Activated CD8-positive, alpha-beta T cell treated with anti-CD3 and anti-CD28 coated beads, Interleukin-2, amount 10 ng/mL, durations not matched to agents 7 days and 5 days (primary cell): ENCODE results near the gene KCNK17. TPM values are rescaled to one million over a fixed set of nuclear protein-coding genes. Genes with fewer than 3 reads are reported as not detected.

Source experiments
- ATAC-seq: fragments of 150-1000 bp; cut with Tn5 transposase; one replicate; pipeline ENCODE4 v1.10.0; 2021; ENCODE audit warnings: moderate library complexity
- CTCF ChIA-PET: fragments of 350-600 bp; sonication (Branson Sonifier 250); formaldehyde crosslinking; loops from one replicate; lab custom pipeline; 2021; ENCODE audit warnings: antibody characterized with exemption; lab: Charles Lee
- POLR2A ChIA-PET: fragments of 350-600 bp; sonication (Branson Sonifier 250); formaldehyde crosslinking; loops from one replicate; lab custom pipeline; 2021; ENCODE audit warnings: antibody characterized with exemption; lab: Charles Lee
- DNase-seq: peaks from one replicate; pipeline ENCODE4 v3.0.0-alpha.2; 2020
- H3K27ac Mint-ChIP-seq: one replicate; pipeline ENCODE4 v1.8.0; 2021; ENCODE audit warnings: mild to moderate bottlenecking, mixed read lengths
- H3K27me3 Mint-ChIP-seq: one replicate; pipeline ENCODE4 v1.8.0; 2021; ENCODE audit warnings: low read depth, mixed read lengths
- H3K36me3 Mint-ChIP-seq: one replicate; pipeline ENCODE4 v1.8.0; 2021; ENCODE audit warnings: low read depth, mixed read lengths
- H3K4me1 Mint-ChIP-seq: one replicate; pipeline ENCODE4 v1.8.0; 2021; ENCODE audit warnings: low read depth, mixed read lengths
- H3K4me3 Mint-ChIP-seq: one replicate; pipeline ENCODE4 v1.8.0; 2021; ENCODE audit warnings: mild to moderate bottlenecking, mixed read lengths
- H3K9me3 Mint-ChIP-seq: one replicate; pipeline ENCODE4 v1.8.0; 2022; ENCODE audit warnings: mixed read lengths; ENCODE audit not compliant: insufficient read depth
- total RNA-seq, 2 experiments: library from RNA; stranded (reverse); gene quantifications; one replicate each; pipeline ENCODE4 v1.2.3, GENCODE V29; 2021

KCNK17 gene, protein sequence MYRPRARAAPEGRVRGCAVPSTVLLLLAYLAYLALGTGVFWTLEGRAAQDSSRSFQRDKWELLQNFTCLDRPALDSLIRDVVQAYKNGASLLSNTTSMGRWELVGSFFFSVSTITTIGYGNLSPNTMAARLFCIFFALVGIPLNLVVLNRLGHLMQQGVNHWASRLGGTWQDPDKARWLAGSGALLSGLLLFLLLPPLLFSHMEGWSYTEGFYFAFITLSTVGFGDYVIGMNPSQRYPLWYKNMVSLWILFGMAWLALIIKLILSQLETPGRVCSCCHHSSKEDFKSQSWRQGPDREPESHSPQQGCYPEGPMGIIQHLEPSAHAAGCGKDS
- not detected for total RNA-seq

DNA sequence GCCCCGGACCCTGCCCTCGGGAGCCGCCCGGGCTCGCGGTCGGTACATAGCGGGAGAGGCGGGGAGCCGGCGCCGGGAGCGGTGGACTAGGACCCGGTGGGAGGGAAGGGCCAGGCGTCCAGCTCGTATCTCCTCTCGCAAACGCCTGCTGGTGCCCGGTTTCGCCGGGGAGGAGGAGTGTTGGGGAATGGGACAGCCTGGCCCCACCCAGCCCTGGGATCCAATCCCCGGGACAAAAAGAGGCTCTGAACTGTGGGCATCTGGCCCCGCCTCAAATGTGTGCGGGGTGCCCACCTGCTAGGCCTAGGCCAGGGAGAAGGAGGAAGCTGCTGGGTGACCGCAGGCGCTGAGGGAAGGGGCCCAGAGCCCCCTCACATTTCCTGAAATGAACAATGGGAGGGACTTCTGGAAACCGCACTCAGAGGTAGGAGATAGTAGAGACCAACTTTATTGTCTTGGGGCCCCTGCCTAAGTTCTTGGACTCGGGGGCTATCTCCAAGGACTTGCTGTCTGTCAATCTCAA, at the start of gene KCNK17:
Gene KCNK17, minus strand, starts transcription at position 147 of the 523 bp plus-strand sequence. Its CDS starts 99 bp downstream, at position 48.
- H3K4me3 Mint-ChIP-seq: no peak within 1 kb of the TSS
- peaks cover 55% of the 10 kb centered on the region for H3K27me3 Mint-ChIP-seq
- DNase-seq: no peak
- ATAC-seq: no peak
- H3K36me3 Mint-ChIP-seq: no peaks in the 10 kb centered on the region
- ChIA-PET POLR2A (no interaction called here), CTCF (interaction anchor here (1.2 to 1.6 kb wide), 2 partner anchors 11 to 148 kb away, joined by 3 to 4 read pairs; no protein-coding TSS in a partner anchor)
- H3K4me1 Mint-ChIP-seq: peaks cover 18% of the 10 kb centered on the region
- no peaks in the 10 kb centered on the region for H3K9me3 Mint-ChIP-seq
- no peak within 1 kb of the TSS for H3K27ac Mint-ChIP-seq

DNA sequence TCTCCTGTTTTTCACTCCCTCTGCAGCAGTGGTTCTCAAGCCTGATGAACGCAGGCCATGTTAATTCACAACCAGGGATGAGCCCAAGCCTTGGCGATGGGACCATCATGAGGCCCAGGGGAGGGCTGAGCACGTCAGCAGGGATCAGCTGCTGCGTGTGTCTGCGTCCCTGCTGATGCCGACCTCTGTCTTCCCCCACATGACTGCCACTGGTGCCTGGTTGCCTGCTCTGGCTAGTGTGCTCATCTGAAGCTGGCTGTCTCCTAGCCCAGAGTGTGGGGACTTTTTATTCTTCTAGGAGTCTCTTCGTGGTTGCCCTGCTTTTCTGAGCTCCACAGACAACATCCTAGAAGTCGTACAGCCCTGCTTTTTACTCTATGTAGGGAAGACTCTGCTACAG, 49.1 kb upstream of the KCNK17 start:
- Mint-ChIP-seq H3K4me3 (no peak overlapping the region), H3K9me3 (no peaks in the 10 kb centered on the region), H3K27me3 (no peaks in the 10 kb centered on the region), H3K27ac (no peak overlapping the region), H3K4me1 (no peaks in the 10 kb centered on the region), H3K36me3 (no peaks in the 10 kb centered on the region)
- ATAC-seq: no peak
- CTCF ChIA-PET: interaction anchor here (1.8 kb wide), 2 partner anchors 8 to 178 kb away, joined by 4 read pairs; no protein-coding TSS in a partner anchor
- POLR2A ChIA-PET: no interaction called here
- no peak for DNase-seq

DNA sequence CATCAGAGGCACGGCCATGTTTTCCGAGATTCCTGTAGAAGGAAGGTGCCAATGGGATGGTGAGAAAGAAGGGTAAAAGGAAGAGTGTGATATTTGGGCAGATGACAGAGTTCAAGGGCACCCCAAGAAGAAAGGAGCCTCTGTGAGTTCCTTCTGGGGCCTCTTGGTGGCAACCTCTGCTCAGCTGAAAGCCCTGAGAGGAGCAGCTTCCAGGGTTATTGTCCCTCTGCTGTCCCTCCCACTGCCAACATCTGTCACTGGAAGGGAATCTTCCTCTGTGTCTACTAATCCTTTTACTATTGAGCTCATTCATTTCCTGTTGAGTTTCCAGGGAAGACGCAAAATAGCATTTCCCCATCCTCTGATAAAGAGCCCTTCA, 48.3 kb upstream of the KCNK17 start:
- Mint-ChIP-seq H3K9me3 (no peaks in the 10 kb centered on the region), H3K36me3 (no peaks in the 10 kb centered on the region)
- CTCF ChIA-PET: interaction anchor here (0.8 to 1.8 kb wide), 7 partner anchors 8 to 518 kb away, joined by 3 to 4 read pairs (median 3); no protein-coding TSS in a partner anchor

DNA sequence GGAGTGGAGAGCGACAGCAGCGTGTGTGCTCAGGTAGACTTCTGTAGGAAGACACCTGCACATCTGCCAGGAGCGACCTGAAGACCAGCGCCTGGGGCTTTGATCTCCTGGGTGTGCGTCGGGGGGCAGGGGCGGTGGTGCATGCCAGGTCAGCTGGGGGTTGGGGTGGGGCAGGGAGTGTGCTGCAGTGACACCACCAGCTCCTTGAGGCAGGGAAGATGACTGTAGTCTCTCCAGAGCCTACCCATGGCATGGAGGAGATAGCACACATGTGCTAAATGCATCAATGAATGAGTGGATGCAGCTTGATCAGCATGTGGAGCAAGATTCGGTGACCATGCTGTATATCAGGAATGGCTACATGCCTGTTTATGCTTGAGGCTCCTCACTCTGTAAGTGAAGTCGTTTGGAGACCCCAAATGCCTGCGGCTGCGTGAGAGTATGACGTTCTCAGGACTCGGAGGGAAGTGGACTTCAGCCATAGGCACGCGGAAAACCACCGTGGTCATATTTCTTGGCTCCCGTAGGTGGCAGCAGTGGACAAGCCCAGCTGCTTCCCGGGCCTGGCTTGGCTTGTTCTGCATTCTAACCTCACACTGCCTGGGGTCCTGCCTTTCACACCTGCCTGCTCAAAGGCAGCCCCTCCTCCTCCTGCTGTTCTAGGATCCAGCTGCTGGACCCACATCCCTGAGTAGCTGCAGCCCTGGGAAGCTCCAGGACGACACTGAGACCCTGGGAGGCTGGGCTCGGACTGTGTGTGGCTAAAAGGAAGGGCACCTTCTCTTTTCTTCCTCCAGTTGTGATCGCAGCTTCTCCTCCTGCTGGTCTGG, 47.7 kb upstream of the KCNK17 start:
- no peak overlapping the region for H3K27ac Mint-ChIP-seq
- H3K4me3 Mint-ChIP-seq: no peak overlapping the region
- H3K4me1 Mint-ChIP-seq: no peaks in the 10 kb centered on the region
- CTCF ChIA-PET: interaction anchor here (0.8 to 1.8 kb wide), 7 partner anchors 9 to 518 kb away, joined by 3 to 4 read pairs (median 3); no protein-coding TSS in a partner anchor
- H3K27me3 Mint-ChIP-seq: no peaks in the 10 kb centered on the region
- POLR2A ChIA-PET: interaction anchor here (0.6 kb wide), 1 partner anchor 418 kb away, joined by 3 read pairs; no protein-coding TSS in a partner anchor
- no peaks in the 10 kb centered on the region for H3K9me3 Mint-ChIP-seq
- no peaks in the 10 kb centered on the region for H3K36me3 Mint-ChIP-seq
- ATAC-seq (peak; percentile 51), DNase-seq (peak; percentile 58)

More for the DNA sequence above, 48.3 kb upstream of the KCNK17 start:
- H3K4me1 Mint-ChIP-seq: no peaks in the 10 kb centered on the region
- no peak overlapping the region for H3K4me3 Mint-ChIP-seq
- H3K27ac Mint-ChIP-seq: no peak overlapping the region
- POLR2A ChIA-PET: interaction anchor here (0.6 kb wide), 1 partner anchor 418 kb away, joined by 3 read pairs; no protein-coding TSS in a partner anchor
- no peak for DNase-seq
- ATAC-seq: no peak
- H3K27me3 Mint-ChIP-seq: no peaks in the 10 kb centered on the region

DNA sequence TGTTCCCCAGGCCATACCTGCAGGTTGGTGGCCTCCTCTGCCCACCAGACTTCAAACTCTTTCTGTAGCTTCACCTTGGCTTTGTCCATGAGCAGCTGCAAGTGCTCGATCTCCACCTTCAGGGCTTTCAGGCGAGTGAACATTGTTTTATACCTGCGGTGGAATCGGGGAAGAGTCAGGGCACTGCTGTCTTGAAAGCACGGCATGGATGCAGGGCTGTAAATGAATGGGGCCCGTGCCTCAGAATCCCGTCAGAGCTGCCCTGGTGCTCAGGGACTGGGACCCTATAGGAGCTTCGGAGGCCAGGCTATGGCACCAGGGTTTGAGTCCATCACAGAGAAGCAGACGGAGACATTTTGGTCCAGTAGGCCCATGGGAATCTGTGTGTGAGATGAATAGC, 46.2 kb upstream of the KCNK17 start:
- POLR2A ChIA-PET: no interaction called here
- CTCF ChIA-PET: no interaction called here
- Mint-ChIP-seq H3K9me3 (no peaks in the 10 kb centered on the region), H3K4me1 (no peaks in the 10 kb centered on the region), H3K27ac (no peak overlapping the region), H3K36me3 (no peaks in the 10 kb centered on the region), H3K4me3 (no peak overlapping the region), H3K27me3 (no peaks in the 10 kb centered on the region)
- ATAC-seq: no peak
- no peak for DNase-seq

DNA sequence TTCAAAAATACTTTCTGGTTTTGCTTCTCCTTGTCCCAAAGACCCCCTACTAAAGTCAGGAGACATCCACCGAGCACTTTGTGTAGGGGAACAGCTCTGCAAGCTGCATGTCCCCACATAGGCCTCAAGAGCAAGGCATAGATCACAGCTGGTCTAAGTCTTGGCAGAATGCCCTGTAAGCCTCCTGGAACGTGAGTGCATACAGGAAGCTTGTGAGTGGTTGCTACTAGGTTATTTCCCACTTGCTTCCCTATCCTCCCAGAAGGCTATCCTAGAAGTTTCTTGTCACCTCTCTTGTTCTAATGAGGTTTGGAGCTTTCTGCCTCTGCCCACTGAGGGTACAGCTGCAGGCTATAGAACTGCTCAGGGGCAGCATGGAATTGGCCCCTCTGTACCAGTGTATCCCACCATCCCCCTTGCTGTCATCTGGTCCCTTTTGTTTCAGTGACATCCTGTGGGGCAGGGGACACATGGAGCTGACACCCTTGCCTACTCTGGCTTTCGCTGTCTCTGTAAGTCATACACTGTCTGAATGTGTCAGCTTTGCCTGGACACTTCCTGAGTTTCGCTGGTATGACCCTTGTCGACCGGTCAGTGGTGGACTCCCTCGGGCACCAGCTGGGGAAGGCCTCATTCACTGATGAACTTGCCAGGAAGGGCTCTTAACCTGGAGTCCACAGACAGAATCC, 43.9 kb upstream of the KCNK17 start:
- POLR2A ChIA-PET: interaction anchor here (0.7 kb wide), 1 partner anchor 129 kb away, joined by 3 read pairs; no protein-coding TSS in a partner anchor
- no peaks in the 10 kb centered on the region for H3K9me3 Mint-ChIP-seq
- H3K27me3 Mint-ChIP-seq: peaks cover 1% of the 10 kb centered on the region
- DNase-seq: no peak
- H3K36me3 Mint-ChIP-seq: no peaks in the 10 kb centered on the region
- ATAC-seq: no peak
- no peak overlapping the region for H3K27ac Mint-ChIP-seq
- CTCF ChIA-PET: interaction anchor here (2.0 kb wide), 1 partner anchor 11 kb away, joined by 7 read pairs; no protein-coding TSS in a partner anchor
- H3K4me1 Mint-ChIP-seq: no peaks in the 10 kb centered on the region
- H3K4me3 Mint-ChIP-seq: no peak overlapping the region

DNA sequence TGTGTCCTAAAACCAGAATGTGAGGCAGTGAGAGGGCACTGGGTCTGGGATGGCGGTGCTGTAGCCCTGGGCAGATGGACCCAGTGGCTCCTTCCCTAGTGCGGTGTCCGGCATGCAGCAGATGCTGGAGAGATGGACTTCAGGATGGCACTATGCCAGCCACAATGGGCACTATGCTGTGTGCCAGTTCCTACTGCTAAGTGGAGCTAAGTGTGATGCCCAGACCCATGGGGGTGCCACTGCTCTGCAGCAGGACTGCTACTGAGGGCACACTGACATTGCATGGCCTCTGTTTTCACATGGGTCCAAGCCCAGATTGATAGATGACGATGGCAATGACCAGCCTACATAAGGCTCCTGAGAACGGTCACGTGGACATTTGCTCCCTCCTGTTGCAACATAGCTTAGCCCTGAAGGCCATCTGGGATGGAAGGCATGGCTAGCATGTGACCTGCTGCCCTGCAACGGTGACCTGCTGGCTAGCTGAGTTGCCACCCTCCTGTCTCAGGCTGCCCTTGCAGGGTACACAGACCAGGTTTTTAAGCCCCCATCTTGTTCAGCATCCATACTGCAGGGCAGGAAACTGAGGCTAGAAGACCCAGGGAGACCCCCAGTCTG, 39.6 kb upstream of the KCNK17 start:
- Mint-ChIP-seq H3K4me3 (no peak overlapping the region), H3K36me3 (no peaks in the 10 kb centered on the region), H3K9me3 (no peaks in the 10 kb centered on the region), H3K4me1 (no peaks in the 10 kb centered on the region), H3K27me3 (peaks cover 5% of the 10 kb centered on the region), H3K27ac (no peak overlapping the region)
- ATAC-seq: no peak
- POLR2A ChIA-PET: no interaction called here
- CTCF ChIA-PET: no interaction called here
- no peak for DNase-seq

DNA sequence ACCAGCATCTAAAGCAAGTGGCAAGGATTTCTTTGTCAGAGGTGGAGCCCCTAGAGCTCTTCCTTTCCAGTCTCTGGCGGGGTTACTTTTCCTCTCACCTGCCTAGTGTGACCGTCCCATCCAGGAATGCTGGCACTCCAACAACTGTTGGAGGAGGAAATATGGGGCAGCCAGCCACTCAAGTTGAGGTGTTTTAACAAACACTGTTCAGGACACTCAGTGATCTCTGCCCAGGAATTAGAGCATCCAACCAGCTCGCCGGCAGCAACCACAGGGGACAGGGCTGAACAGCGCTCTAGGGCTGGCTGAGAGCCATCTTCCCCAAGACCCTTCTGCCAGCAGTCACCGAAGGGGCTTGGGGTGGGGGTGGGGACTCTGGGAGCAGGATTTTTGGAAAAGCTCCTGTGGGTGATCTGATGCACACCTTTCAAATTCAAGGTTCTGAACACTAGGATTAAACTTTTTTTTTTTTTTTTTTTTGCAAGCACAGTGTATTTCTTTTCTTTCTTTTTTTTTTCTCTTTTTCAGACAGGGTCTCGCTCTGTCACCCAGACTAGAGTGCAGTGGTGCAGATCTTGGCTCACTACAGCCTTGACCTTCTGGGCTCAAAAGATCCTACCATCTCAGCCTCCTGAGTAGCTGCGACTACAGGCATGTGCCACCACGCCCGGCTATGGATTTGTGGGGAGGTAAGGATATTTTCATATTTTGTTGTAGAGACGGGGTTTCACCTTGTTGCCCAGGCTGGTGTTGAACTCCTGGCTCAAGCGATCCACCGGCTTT, 36.7 kb upstream of the KCNK17 start:
- Mint-ChIP-seq H3K4me1 (no peaks in the 10 kb centered on the region), H3K27ac (no peak overlapping the region), H3K36me3 (no peaks in the 10 kb centered on the region), H3K4me3 (no peak overlapping the region), H3K27me3 (peaks cover 5% of the 10 kb centered on the region), H3K9me3 (no peaks in the 10 kb centered on the region)
- DNase-seq (no peak), ATAC-seq (no peak)
- ChIA-PET POLR2A (no interaction called here), CTCF (interaction anchor here (2.2 kb wide), 1 partner anchor 10 kb away, joined by 8 read pairs; no protein-coding TSS in a partner anchor)

DNA sequence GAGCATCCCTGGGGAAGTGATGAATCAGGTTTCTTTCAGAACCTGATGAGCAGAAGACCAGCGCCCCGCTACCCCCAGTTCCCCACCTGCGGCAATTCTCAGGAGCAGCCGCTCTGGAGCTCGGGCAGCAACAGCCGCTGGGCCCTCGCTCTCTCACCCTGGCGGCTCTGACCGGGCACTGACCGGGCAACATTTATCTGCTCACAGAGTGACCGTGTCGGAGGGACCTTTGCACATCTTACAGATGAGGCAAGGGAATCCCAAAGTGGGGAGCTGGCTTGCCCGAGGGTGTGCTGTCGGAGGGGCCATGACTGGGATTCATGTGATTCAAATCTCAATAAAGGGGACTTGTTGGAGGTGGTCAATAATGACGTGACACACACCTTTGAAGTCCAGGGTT, 34.5 kb upstream of the KCNK17 start:
- no peak overlapping the region for H3K4me3 Mint-ChIP-seq
- H3K27ac Mint-ChIP-seq: no peak overlapping the region
- ChIA-PET POLR2A (no interaction called here), CTCF (interaction anchor here (2.3 kb wide), 1 partner anchor 9 kb away, joined by 7 read pairs; no protein-coding TSS in a partner anchor)
- H3K4me1 Mint-ChIP-seq: peaks cover 2% of the 10 kb centered on the region
- H3K36me3 Mint-ChIP-seq: no peaks in the 10 kb centered on the region
- no peak for ATAC-seq
- no peak for DNase-seq
- no peaks in the 10 kb centered on the region for H3K9me3 Mint-ChIP-seq
- H3K27me3 Mint-ChIP-seq: peaks cover 5% of the 10 kb centered on the region

DNA sequence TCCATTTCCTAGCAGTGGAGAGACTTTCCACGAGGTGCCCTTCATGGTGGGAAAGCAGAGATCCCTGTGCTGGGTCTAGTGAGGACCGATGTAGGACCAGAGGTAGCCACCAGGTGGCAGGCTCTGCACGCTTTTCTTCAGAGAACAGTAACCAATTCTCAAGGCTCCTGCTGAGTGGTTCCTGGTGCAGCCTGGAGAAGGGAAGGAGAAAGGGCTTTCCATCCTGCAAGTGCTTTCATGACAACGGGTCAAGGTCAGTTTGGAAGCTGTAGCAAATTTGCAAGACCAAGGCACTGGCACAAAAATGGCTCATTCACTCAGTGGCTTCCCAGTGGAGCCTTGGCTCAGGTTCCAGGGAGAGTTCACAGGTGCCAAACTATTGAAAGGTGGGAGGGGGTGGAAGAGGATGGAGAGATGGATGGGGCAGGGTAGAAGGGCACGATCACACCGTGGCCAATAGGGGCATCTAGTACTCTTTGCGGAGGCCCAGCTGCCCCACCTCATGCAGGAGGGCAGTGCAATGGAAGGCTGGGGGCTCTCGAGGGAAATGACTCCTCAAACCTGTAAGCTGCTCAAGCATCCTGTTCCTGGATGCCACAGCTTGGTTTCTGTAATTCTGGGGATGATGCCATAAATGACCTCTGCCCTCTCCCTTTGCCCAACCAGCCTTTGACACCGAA, 33.8 kb upstream of the KCNK17 start:
- no peaks in the 10 kb centered on the region for H3K9me3 Mint-ChIP-seq
- no peaks in the 10 kb centered on the region for H3K36me3 Mint-ChIP-seq
- ChIA-PET CTCF (interaction anchor here (0.9 to 2.3 kb wide), 3 partner anchors 10 to 340 kb away, joined by 3 to 7 read pairs (median 4); no protein-coding TSS in a partner anchor), POLR2A (no interaction called here)
- peaks cover 7% of the 10 kb centered on the region for H3K4me1 Mint-ChIP-seq
- DNase-seq (peak; percentile 68), ATAC-seq (peak; percentile 69)
- H3K27me3 Mint-ChIP-seq: peaks cover 2% of the 10 kb centered on the region
- H3K4me3 Mint-ChIP-seq: no peak overlapping the region
- H3K27ac Mint-ChIP-seq: no peak overlapping the region
